ENCODE results near the gene GRIA2. TPM values are rescaled to one million over a fixed set of nuclear protein-coding genes. Genes with fewer than 3 reads are reported as not detected.

Gene GRIA2
- total RNA-seq, 5 donors from 2014 or later (not counting 1 experiment from before 2014, with no cell fraction given), result not detected

DNA sequence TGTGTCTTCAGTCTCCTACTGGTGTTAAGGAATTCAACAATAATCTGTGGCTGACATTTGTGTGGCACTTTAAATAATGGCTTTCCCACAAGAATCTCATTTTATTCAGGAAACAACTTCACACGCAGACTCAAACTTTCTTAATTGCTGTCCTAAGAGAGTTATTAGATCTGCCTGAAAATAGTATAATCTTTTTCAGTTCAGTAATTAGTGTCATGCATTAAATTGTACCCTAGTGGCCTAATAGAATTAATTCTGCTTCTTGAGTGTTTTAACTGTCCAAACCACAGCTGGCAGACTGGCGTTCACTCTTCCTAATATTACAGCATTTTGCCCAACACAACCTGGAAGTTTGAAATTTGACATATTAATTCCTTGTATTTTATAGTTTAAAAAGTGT, 107.1 kb downstream of the GRIA2 start:
- CTCF ChIA-PET, result no interaction called here
- no peak overlapping the region for H3K4me3 Mint-ChIP-seq
- POLR2A ChIA-PET, result no interaction called here
- no peak overlapping the region for H3K27ac ChIP-seq (ENCODE audit: low read length)
- H3K9me3 ChIP-seq, result no peaks in the 10 kb centered on the region
- WGBS (ENCODE audit: insufficient coverage), result no CpG with 5 or more reads among the region's 2 CpGs
- no peaks in the 10 kb centered on the region for H3K4me1 Mint-ChIP-seq
- DNase-seq (no peak), ATAC-seq (replicated peaks in 1 of 4) (no peak)
- H3K9me3 Mint-ChIP-seq, result peaks cover 4 to 13% (median 8%) of the 10 kb centered on the region in 3 donors
- H3K27ac Mint-ChIP-seq, result no peak overlapping the region
- no peaks in the 10 kb centered on the region for H3K27me3 Mint-ChIP-seq
- H3K27me3 ChIP-seq (replicated peaks in 1 of 2; ENCODE audit: control insufficient read depth in 2 of 2, extremely low read depth in 1 of 2, insufficient read depth in 2 of 2, low read length in 1 of 2), result no peaks in the 10 kb centered on the region
- H3K4me3 ChIP-seq (ENCODE audit: control insufficient read depth in 1 of 2, extremely low read depth in 1 of 2, low read length in 1 of 2), result no peak overlapping the region
- no peaks in the 10 kb centered on the region for H3K36me3 ChIP-seq (ENCODE audit: control insufficient read depth in 2 of 2, extremely low read depth in 1 of 2, insufficient read depth in 1 of 2, low read length in 1 of 2)
- H3K4me1 ChIP-seq (ENCODE audit: control insufficient read depth in 1 of 2, extremely low read depth in 1 of 2, insufficient read depth in 2 of 2, low read length in 2 of 2), result no peaks in the 10 kb centered on the region
- H3K36me3 Mint-ChIP-seq, result no peaks in the 10 kb centered on the region

DNA sequence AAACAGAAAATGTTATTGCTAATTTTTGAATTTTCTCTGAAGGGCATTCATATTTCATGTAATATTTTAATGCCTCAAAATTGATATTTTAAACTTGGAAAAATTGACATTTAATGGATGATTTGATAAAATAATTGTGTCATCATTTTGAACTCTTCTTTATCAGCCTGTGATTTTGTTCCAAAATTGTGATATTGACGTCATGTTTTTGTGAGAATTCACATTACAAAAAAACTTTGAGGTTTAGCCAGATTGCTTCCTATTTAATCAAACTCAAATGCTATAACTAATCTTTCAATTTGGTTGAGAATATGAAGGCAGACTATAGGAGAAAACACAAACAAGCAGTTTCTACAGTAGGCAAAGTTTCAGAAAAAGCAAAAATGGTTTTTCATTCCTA, 137.4 kb downstream of the GRIA2 start:
- no peaks in the 10 kb centered on the region for H3K4me1 ChIP-seq (ENCODE audit: control insufficient read depth in 1 of 2, extremely low read depth in 1 of 2, insufficient read depth in 2 of 2, low read length in 2 of 2)
- H3K9me3 ChIP-seq, result no peaks in the 10 kb centered on the region
- Mint-ChIP-seq H3K9me3 (peaks cover 3 to 17% (median 8%) of the 10 kb centered on the region in 3 donors), H3K4me3 (no peak overlapping the region), H3K27me3 (no peaks in the 10 kb centered on the region), H3K36me3 (no peaks in the 10 kb centered on the region), H3K27ac (no peak overlapping the region), H3K4me1 (no peaks in the 10 kb centered on the region)
- ChIA-PET POLR2A (interaction anchor here in 1 of 2 donors (1.0 kb wide), 1 partner anchor 82 kb away, joined by 4 read pairs; no protein-coding TSS in a partner anchor), CTCF (no interaction called here)
- DNase-seq (no peak), ATAC-seq (replicated peaks in 1 of 4) (no peak)
- WGBS (ENCODE audit: insufficient coverage), result no CpG with 5 or more reads among the region's 1 CpG
- no peak overlapping the region for H3K27ac ChIP-seq (ENCODE audit: low read length)
- no peaks in the 10 kb centered on the region for H3K36me3 ChIP-seq (ENCODE audit: control insufficient read depth in 2 of 2, extremely low read depth in 1 of 2, insufficient read depth in 1 of 2, low read length in 1 of 2)
- no peak overlapping the region for H3K4me3 ChIP-seq (ENCODE audit: control insufficient read depth in 1 of 2, extremely low read depth in 1 of 2, low read length in 1 of 2)
- no peaks in the 10 kb centered on the region for H3K27me3 ChIP-seq (replicated peaks in 1 of 2; ENCODE audit: control insufficient read depth in 2 of 2, extremely low read depth in 1 of 2, insufficient read depth in 2 of 2, low read length in 1 of 2)

DNA sequence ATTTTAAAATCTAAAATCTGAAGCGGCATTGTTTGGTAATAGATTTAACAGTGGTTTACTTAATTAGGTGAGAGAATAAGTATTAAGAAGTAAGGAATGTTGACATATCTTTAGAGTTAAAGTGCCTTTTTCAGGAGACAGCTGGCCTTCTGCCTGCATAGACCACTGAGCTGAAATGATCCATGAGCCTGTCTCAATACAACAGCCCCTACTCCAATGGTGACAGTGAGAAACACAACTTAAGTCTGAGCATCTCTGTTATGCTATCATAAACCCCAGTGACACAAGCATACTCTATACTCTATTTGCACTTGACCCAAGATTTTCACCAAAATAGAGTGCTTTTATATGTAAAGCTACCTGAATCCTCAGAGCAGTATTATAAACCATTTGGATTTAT, 137.9 kb downstream of the GRIA2 start:
- no peak overlapping the region for H3K27ac ChIP-seq (ENCODE audit: low read length)
- Mint-ChIP-seq H3K4me1 (no peaks in the 10 kb centered on the region), H3K36me3 (no peaks in the 10 kb centered on the region), H3K4me3 (no peak overlapping the region), H3K9me3 (peaks cover 8 to 22% (median 10%) of the 10 kb centered on the region in 3 donors), H3K27ac (no peak overlapping the region), H3K27me3 (no peaks in the 10 kb centered on the region)
- no peaks in the 10 kb centered on the region for H3K9me3 ChIP-seq
- no peak for ATAC-seq (replicated peaks in 1 of 4)
- ChIA-PET CTCF (no interaction called here), POLR2A (interaction anchor here (0.5 to 1.0 kb wide), 2 partner anchors 21 to 81 kb away, joined by 3 to 4 read pairs; no protein-coding TSS in a partner anchor)
- no peaks in the 10 kb centered on the region for H3K36me3 ChIP-seq (ENCODE audit: control insufficient read depth in 2 of 2, extremely low read depth in 1 of 2, insufficient read depth in 1 of 2, low read length in 1 of 2)
- no peaks in the 10 kb centered on the region for H3K27me3 ChIP-seq (replicated peaks in 1 of 2; ENCODE audit: control insufficient read depth in 2 of 2, extremely low read depth in 1 of 2, insufficient read depth in 2 of 2, low read length in 1 of 2)
- DNase-seq, result no peak
- WGBS (ENCODE audit: insufficient coverage), result no CpG with 5 or more reads among the region's 1 CpG
- no peaks in the 10 kb centered on the region for H3K4me1 ChIP-seq (ENCODE audit: control insufficient read depth in 1 of 2, extremely low read depth in 1 of 2, insufficient read depth in 2 of 2, low read length in 2 of 2)
- H3K4me3 ChIP-seq (ENCODE audit: control insufficient read depth in 1 of 2, extremely low read depth in 1 of 2, low read length in 1 of 2), result no peak overlapping the region

GRCh38 chr4:157358851-157359250, 138.3 kb downstream of the GRIA2 start:
- Histone ChIP-seq H3K4me3 (ENCODE audit: control insufficient read depth in 1 of 2, extremely low read depth in 1 of 2, low read length in 1 of 2) (no peak overlapping the region), H3K27me3 (replicated peaks in 1 of 2; ENCODE audit: control insufficient read depth in 2 of 2, extremely low read depth in 1 of 2, insufficient read depth in 2 of 2, low read length in 1 of 2) (no peaks in the 10 kb centered on the region), H3K36me3 (ENCODE audit: control insufficient read depth in 2 of 2, extremely low read depth in 1 of 2, insufficient read depth in 1 of 2, low read length in 1 of 2) (no peaks in the 10 kb centered on the region), H3K9me3 (no peaks in the 10 kb centered on the region), H3K4me1 (ENCODE audit: control insufficient read depth in 1 of 2, extremely low read depth in 1 of 2, insufficient read depth in 2 of 2, low read length in 2 of 2) (no peaks in the 10 kb centered on the region), H3K27ac (ENCODE audit: low read length) (no peak overlapping the region)
- no peak for ATAC-seq (replicated peaks in 1 of 4)
- Mint-ChIP-seq H3K27ac (no peak overlapping the region), H3K27me3 (no peaks in the 10 kb centered on the region), H3K4me3 (no peak overlapping the region), H3K9me3 (peaks cover 9 to 24% (median 11%) of the 10 kb centered on the region in 3 donors), H3K36me3 (no peaks in the 10 kb centered on the region), H3K4me1 (no peaks in the 10 kb centered on the region)
- WGBS (ENCODE audit: insufficient coverage), result no CpG with 5 or more reads among the region's 1 CpG
- CTCF ChIA-PET, result no interaction called here
- POLR2A ChIA-PET, result interaction anchor here (0.5 to 1.0 kb wide), 2 partner anchors 21 to 81 kb away, joined by 3 to 4 read pairs; no protein-coding TSS in a partner anchor
- no peak for DNase-seq

GRCh38 chr4:157363360-157363759, 142.8 kb downstream of the GRIA2 start:
- Mint-ChIP-seq H3K36me3 (no peaks in the 10 kb centered on the region), H3K27ac (no peak overlapping the region), H3K9me3 (peaks cover 9 to 20% (median 11%) of the 10 kb centered on the region in 3 donors), H3K4me1 (no peaks in the 10 kb centered on the region), H3K4me3 (no peak overlapping the region), H3K27me3 (no peaks in the 10 kb centered on the region)
- ATAC-seq (replicated peaks in 1 of 4) (no peak), DNase-seq (no peak)
- WGBS (ENCODE audit: insufficient coverage), result 61% methylated on average over 3 of the region's 4 CpGs
- no peaks in the 10 kb centered on the region for H3K9me3 ChIP-seq
- H3K36me3 ChIP-seq (ENCODE audit: control insufficient read depth in 2 of 2, extremely low read depth in 1 of 2, insufficient read depth in 1 of 2, low read length in 1 of 2), result no peaks in the 10 kb centered on the region
- no peak overlapping the region for H3K4me3 ChIP-seq (ENCODE audit: control insufficient read depth in 1 of 2, extremely low read depth in 1 of 2, low read length in 1 of 2)
- no peaks in the 10 kb centered on the region for H3K4me1 ChIP-seq (ENCODE audit: control insufficient read depth in 1 of 2, extremely low read depth in 1 of 2, insufficient read depth in 2 of 2, low read length in 2 of 2)
- POLR2A ChIA-PET, result no interaction called here
- H3K27ac ChIP-seq (ENCODE audit: low read length), result no peak overlapping the region
- no peaks in the 10 kb centered on the region for H3K27me3 ChIP-seq (replicated peaks in 1 of 2; ENCODE audit: control insufficient read depth in 2 of 2, extremely low read depth in 1 of 2, insufficient read depth in 2 of 2, low read length in 1 of 2)
- CTCF ChIA-PET, result no interaction called here

GRCh38 chr4:157372154-157372553, 151.6 kb downstream of the GRIA2 start:
- H3K27me3 Mint-ChIP-seq, result no peaks in the 10 kb centered on the region
- H3K4me1 Mint-ChIP-seq, result no peaks in the 10 kb centered on the region
- no peaks in the 10 kb centered on the region for H3K4me1 ChIP-seq (ENCODE audit: control insufficient read depth in 1 of 2, extremely low read depth in 1 of 2, insufficient read depth in 2 of 2, low read length in 2 of 2)
- ChIA-PET POLR2A (no interaction called here), CTCF (no interaction called here)
- peaks cover 0 to 15% (median 4%) of the 10 kb centered on the region in 3 donors for H3K9me3 Mint-ChIP-seq
- no peak overlapping the region for H3K4me3 ChIP-seq (ENCODE audit: control insufficient read depth in 1 of 2, extremely low read depth in 1 of 2, low read length in 1 of 2)
- no peaks in the 10 kb centered on the region for H3K36me3 ChIP-seq (ENCODE audit: control insufficient read depth in 2 of 2, extremely low read depth in 1 of 2, insufficient read depth in 1 of 2, low read length in 1 of 2)
- H3K27me3 ChIP-seq (replicated peaks in 1 of 2; ENCODE audit: control insufficient read depth in 2 of 2, extremely low read depth in 1 of 2, insufficient read depth in 2 of 2, low read length in 1 of 2), result no peaks in the 10 kb centered on the region
- DNase-seq (no peak), ATAC-seq (replicated peaks in 1 of 4) (no peak)
- WGBS (ENCODE audit: insufficient coverage), result no CpG with 5 or more reads among the region's 3 CpGs
- no peak overlapping the region for H3K4me3 Mint-ChIP-seq
- no peaks in the 10 kb centered on the region for H3K36me3 Mint-ChIP-seq
- no peak overlapping the region for H3K27ac ChIP-seq (ENCODE audit: low read length)
- H3K27ac Mint-ChIP-seq, result no peak overlapping the region
- no peaks in the 10 kb centered on the region for H3K9me3 ChIP-seq

GRCh38 chr4:157372567-157372966, 152.0 kb downstream of the GRIA2 start:
- no peaks in the 10 kb centered on the region for H3K4me1 Mint-ChIP-seq
- WGBS (ENCODE audit: insufficient coverage), result no CpG with 5 or more reads among the region's 3 CpGs
- H3K4me3 Mint-ChIP-seq, result no peak overlapping the region

More at GRCh38 chr4:157372567-157372966, 152.0 kb downstream of the GRIA2 start:
- no peak for ATAC-seq (replicated peaks in 1 of 4)
- Histone ChIP-seq H3K36me3 (ENCODE audit: control insufficient read depth in 2 of 2, extremely low read depth in 1 of 2, insufficient read depth in 1 of 2, low read length in 1 of 2) (no peaks in the 10 kb centered on the region), H3K4me1 (ENCODE audit: control insufficient read depth in 1 of 2, extremely low read depth in 1 of 2, insufficient read depth in 2 of 2, low read length in 2 of 2) (no peaks in the 10 kb centered on the region), H3K27me3 (replicated peaks in 1 of 2; ENCODE audit: control insufficient read depth in 2 of 2, extremely low read depth in 1 of 2, insufficient read depth in 2 of 2, low read length in 1 of 2) (no peaks in the 10 kb centered on the region), H3K9me3 (no peaks in the 10 kb centered on the region), H3K4me3 (ENCODE audit: control insufficient read depth in 1 of 2, extremely low read depth in 1 of 2, low read length in 1 of 2) (no peak overlapping the region), H3K27ac (ENCODE audit: low read length) (no peak overlapping the region)
- ChIA-PET CTCF (no interaction called here), POLR2A (no interaction called here)
- Mint-ChIP-seq H3K9me3 (peaks cover 0 to 15% (median 4%) of the 10 kb centered on the region in 3 donors), H3K36me3 (no peaks in the 10 kb centered on the region), H3K27me3 (no peaks in the 10 kb centered on the region), H3K27ac (no peak overlapping the region)
- DNase-seq, result no peak

Measured in T-cell (primary cell).